HepG2 (cell line): ENCODE results near the gene CIAPIN1. TPM values are rescaled to one million over a fixed set of nuclear protein-coding genes. Genes with fewer than 3 reads are reported as not detected.

ENCODE experiments used
- ATAC-seq: fragments of 200-7000 bp; cut with Tn5 transposase; 3 replicates; pipeline ENCODE4 v1.9.1; 2020; ENCODE audit warnings: mild to moderate bottlenecking, moderate library complexity
- BruUV-seq: library from RNA; stranded (reverse); fragments of 400-500 nt; replicated peaks from 2 replicates; lab custom pipeline; 2021; lab: Mats Ljungman, UMichigan
- CTCF ChIA-PET: fragments of 300-600 bp; formaldehyde crosslinking; extraction: SDS; loops from one replicate; lab custom pipeline; 2021; ENCODE audit warnings: low total read pairs, inconsistent platforms, low intra/inter-chr PET ratio; lab: Yijun Ruan, JAX
- POLR2A ChIA-PET: fragments of 350-600 bp; sonication (Branson Sonifier 250); formaldehyde crosslinking; loops from one replicate; lab custom pipeline; 2020; ENCODE audit warnings: antibody characterized with exemption, inconsistent platforms; lab: Yijun Ruan, JAX
- DNase-seq: peaks from one replicate; pipeline ENCODE4 v3.0.0-alpha.2; 2015; ENCODE audit warnings: low spot score
- FAIRE-seq: peaks from 3 replicates; lab custom pipeline; 2011; peaks lifted over from hg19 to GRCh38; lab: Jason Lieb, UNC
- H2AFZ ChIP-seq: one replicate; pipeline ENCODE4 v1.6.1; 2011; ENCODE audit warnings: low read length, inconsistent platforms
- H3K27ac ChIP-seq: fragments of 300-600 bp; 3 replicates; pipeline ENCODE4 v1.8.0; 2011; ENCODE audit warnings: mixed run types, mild to moderate bottlenecking, mixed read lengths, low read length, inconsistent platforms; ENCODE audit not compliant: insufficient read depth; ENCODE audit errors: extremely low read length
- H3K27me3 ChIP-seq, 2 experiments: fragments of 200-600 bp in 1 of 2; 2 replicates in 1 of 2; 3 replicates in 1 of 2; pipeline versions ENCODE4 v1.6.0 to v1.8.0; 2011; ENCODE audit warnings: low read length in 2 of 2, mild to moderate bottlenecking in 2 of 2, moderate library complexity in 2 of 2, inconsistent platforms in 1 of 2; ENCODE audit not compliant: insufficient read depth in 2 of 2, control insufficient read depth in 1 of 2
- H3K36me3 ChIP-seq, 2 experiments: fragments of 200-600 bp in 1 of 2; replicated peaks in 1 of 2; 2 replicates in 1 of 2; 3 replicates in 1 of 2; pipeline versions ENCODE4 v1.5.1 to v1.8.0; 2011; ENCODE audit warnings: low read length in 2 of 2, inconsistent platforms in 1 of 2; ENCODE audit not compliant: insufficient read depth in 2 of 2, control insufficient read depth in 1 of 2
- H3K4me1 ChIP-seq: 2 replicates; pipeline ENCODE4 v1.5.1; 2012; ENCODE audit warnings: low read length, inconsistent platforms; ENCODE audit not compliant: insufficient read depth
- H3K4me2 ChIP-seq: 2 replicates; pipeline ENCODE4 v1.6.0; 2011; ENCODE audit warnings: low read depth, low read length, inconsistent platforms
- H3K4me3 ChIP-seq, 3 experiments: fragments of 200-600 bp in 1 of 3; sonication (generic), shearing (Covaris generic) in 1 of 3; replicated peaks in 1 of 3; 2 replicates each; pipeline ENCODE4 v1.5.1; 2011 to 2016; ENCODE audit warnings: low read length in 3 of 3, inconsistent platforms in 2 of 3, low read depth in 2 of 3, mild to moderate bottlenecking in 2 of 3, control low read depth in 1 of 3, mixed read lengths in 1 of 3; ENCODE audit not compliant: insufficient read depth in 1 of 3
- H3K79me2 ChIP-seq: one replicate; pipeline ENCODE4 v1.6.1; 2011; ENCODE audit warnings: low read length, inconsistent platforms; ENCODE audit not compliant: insufficient read depth
- H3K9ac ChIP-seq: 2 replicates; pipeline ENCODE4 v1.6.0; 2011; ENCODE audit warnings: mild to moderate bottlenecking, low read depth, low read length, inconsistent platforms; ENCODE audit not compliant: insufficient read depth
- H3K9me3 ChIP-seq: 2 replicates; pipeline ENCODE4 v1.5.1; 2012; ENCODE audit warnings: mild to moderate bottlenecking, low read length
- H4K20me1 ChIP-seq: 2 replicates; pipeline ENCODE4 v1.6.0; 2011; ENCODE audit warnings: inconsistent platforms, mild to moderate bottlenecking, low read length, moderate library complexity; ENCODE audit not compliant: insufficient read depth
- FLYWCH1 ChIP-seq: sonication (generic); formaldehyde crosslinking; IDR thresholded peaks from 2 replicates; pipeline ENCODE4 v1.8.1; 2023; ENCODE audit warnings: mild to moderate bottlenecking, missing genetic modification reagents
- FOSL2 ChIP-seq: sonication (generic); formaldehyde crosslinking; IDR thresholded peaks from 2 replicates; pipeline ENCODE4 v1.4.0; 2020; ENCODE audit warnings: missing genetic modification reagents
- HNRNPLL ChIP-seq: fragments of 200-400 bp; formaldehyde crosslinking; IDR thresholded peaks from 2 replicates; pipeline ENCODE4 v1.6.1; 2017; ENCODE audit warnings: mild to moderate bottlenecking, low read depth, low read length; ENCODE audit not compliant: poor library complexity, severe bottlenecking
- MEIS1 ChIP-seq: sonication (generic); formaldehyde crosslinking; IDR thresholded peaks from 2 replicates; pipeline ENCODE4 v1.9.0; 2021; ENCODE audit warnings: mild to moderate bottlenecking, missing genetic modification reagents, moderate library complexity, borderline replicate concordance
- POLR2G ChIP-seq: fragments of 200-400 bp; formaldehyde crosslinking; IDR thresholded peaks from 2 replicates; pipeline ENCODE4 v1.6.1; 2018; ENCODE audit warnings: mild to moderate bottlenecking, low read depth, low read length, moderate library complexity
- RBFOX2 ChIP-seq: fragments of 200-400 bp; formaldehyde crosslinking; IDR thresholded peaks from 2 replicates; pipeline ENCODE4 v1.6.1; 2017; ENCODE audit warnings: low read depth, mild to moderate bottlenecking, low read length
- ZNF589 ChIP-seq: sonication (generic); formaldehyde crosslinking; conservative IDR thresholded peaks from 2 replicates; pipeline ENCODE4 v1.8.0; 2022; ENCODE audit warnings: mild to moderate bottlenecking, moderate library complexity, missing genetic modification reagents
- ZNF652 ChIP-seq: IDR thresholded peaks from 2 replicates; pipeline ENCODE4 v1.6.1; 2016; ENCODE audit warnings: low read depth, borderline replicate concordance
- WGBS: methylation state at CpG from one replicate; pipeline ENCODE4 v1.1.6; 2017; ENCODE audit warnings: low lambda C conversion rate; 5-methylcytosine and 5-hydroxymethylcytosine counted together
- in situ Hi-C: cut with HindIII; loops from 2 replicates; pipeline ENCODE4 v1.10.0; 2017; ENCODE audit warnings: low pct_unique_long_range_greater_than_20kb; ENCODE audit not compliant: extremely low pct_ligation_motif_present
- intact Hi-C: fragments of 100-400 bp; cut with micrococcal nuclease; formaldehyde crosslinking; loops from one replicate; pipeline ENCODE4 v1.10.0; 2022; ENCODE audit not compliant: unreplicated experiment
- polyA plus RNA-seq, 8 experiments: library from polyadenylated mRNA; depleted of rRNA in 3 of 8; stranded (reverse) in 7 of 8; unstranded in 1 of 8; fragments of >200 nt; fragmentation: Illumina TruSeq in 4 of 8; extraction: Trizol in 4 of 8; gene quantifications; 2 replicates each; pipeline versions ENCODE4 v1.2.1 to v1.2.3, GENCODE V29; 2011 to 2016; ENCODE audit warnings: low read depth in 4 of 8, missing spikeins in 1 of 8, mixed read lengths in 1 of 8; ENCODE audit not compliant: insufficient read depth in 1 of 8
- total RNA-seq, 5 experiments: library from RNA; depleted of rRNA; stranded (reverse); fragments of >200 nt; fragmentation: Illumina TruSeq; extraction: Trizol; gene quantifications; 2 replicates each; pipeline ENCODE4 v1.2.3, GENCODE V29; 2016; ENCODE audit warnings: low read depth in 1 of 5
- TF ChIP-seq, protein P1 (sequence below): sonication (generic); formaldehyde crosslinking; conservative IDR thresholded peaks from 2 replicates; pipeline ENCODE4 v1.8.0; 2022; ENCODE audit warnings: low read depth, missing genetic modification reagents
- TF ChIP-seq, protein P2 (sequence below): sonication (generic); formaldehyde crosslinking; IDR thresholded peaks from 2 replicates; pipeline ENCODE4 v1.4.0; 2020; ENCODE audit warnings: mild to moderate bottlenecking, missing genetic modification reagents

Gene CIAPIN1
- total and polyA plus RNA-seq, 2 of the 13 experiments (the other 11 are each of a cell fraction or from before 2014, with no cell fraction given): 69.3 to 89.7 TPM

DNA sequence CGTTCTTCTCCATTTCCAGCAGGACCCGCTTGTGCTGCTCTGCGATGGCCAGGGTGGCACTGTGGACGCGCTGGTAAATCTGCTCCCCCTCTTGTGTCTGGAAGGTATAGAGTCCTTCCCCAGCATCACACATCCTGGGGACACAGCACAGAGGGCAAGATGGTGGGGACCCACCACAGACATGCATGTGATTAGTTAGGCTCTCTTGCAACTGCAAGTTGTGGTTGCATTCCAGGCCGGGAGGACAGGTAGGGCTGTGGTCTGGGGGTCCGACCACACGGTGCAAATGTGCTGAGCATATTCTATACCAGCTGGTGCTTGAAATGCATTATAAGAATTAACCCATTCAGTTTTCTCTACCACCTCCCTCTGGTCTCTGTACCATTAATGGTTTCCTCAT lies 26.7 kb upstream of the CIAPIN1 start:
- Histone ChIP-seq H3K9ac (no peak overlapping the region), H2AFZ (no peak overlapping the region), H4K20me1 (peaks cover 8% of the 10 kb centered on the region; the same call in 1 of the 2 replicates), H3K4me1 (peaks cover 79% of the 10 kb centered on the region), H3K79me2 (peaks cover 4% of the 10 kb centered on the region), H3K27me3 (no peaks in the 10 kb centered on the region), H3K27ac (no peak overlapping the region), H3K4me3 (no peak overlapping the region), H3K9me3 (no peaks in the 10 kb centered on the region), H3K4me2 (no peak overlapping the region), H3K36me3 (peaks cover 34 to 56% of the 10 kb centered on the region in 2 experiments)
- 0 out of 2 replicates have a peak, but pooled peaks have one; percentile 11 for TF ChIP-seq ZNF652
- TF ChIP-seq, protein P1, sequence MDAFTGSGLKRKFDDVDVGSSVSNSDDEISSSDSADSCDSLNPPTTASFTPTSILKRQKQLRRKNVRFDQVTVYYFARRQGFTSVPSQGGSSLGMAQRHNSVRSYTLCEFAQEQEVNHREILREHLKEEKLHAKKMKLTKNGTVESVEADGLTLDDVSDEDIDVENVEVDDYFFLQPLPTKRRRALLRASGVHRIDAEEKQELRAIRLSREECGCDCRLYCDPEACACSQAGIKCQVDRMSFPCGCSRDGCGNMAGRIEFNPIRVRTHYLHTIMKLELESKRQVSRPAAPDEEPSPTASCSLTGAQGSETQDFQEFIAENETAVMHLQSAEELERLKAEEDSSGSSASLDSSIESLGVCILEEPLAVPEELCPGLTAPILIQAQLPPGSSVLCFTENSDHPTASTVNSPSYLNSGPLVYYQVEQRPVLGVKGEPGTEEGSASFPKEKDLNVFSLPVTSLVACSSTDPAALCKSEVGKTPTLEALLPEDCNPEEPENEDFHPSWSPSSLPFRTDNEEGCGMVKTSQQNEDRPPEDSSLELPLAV (CRISPR knock-in tag): no peak
- in situ Hi-C loops (no loop called here), intact Hi-C loops (no loop called here)
- ATAC-seq (no peak), DNase-seq (no peak), FAIRE-seq (no peak)
- POLR2A ChIA-PET: interaction anchor here (1.0 to 5.6 kb wide), 2 partner anchors 8 to 27 kb away, joined by 3 to 147 read pairs; partner anchors contain the start of genes CIAPIN1 and COQ9
- no TSS peak for BruUV-seq
- WGBS: 98% methylated on average over 8 of the region's 8 CpGs
- CTCF ChIA-PET: no interaction called here

DNA sequence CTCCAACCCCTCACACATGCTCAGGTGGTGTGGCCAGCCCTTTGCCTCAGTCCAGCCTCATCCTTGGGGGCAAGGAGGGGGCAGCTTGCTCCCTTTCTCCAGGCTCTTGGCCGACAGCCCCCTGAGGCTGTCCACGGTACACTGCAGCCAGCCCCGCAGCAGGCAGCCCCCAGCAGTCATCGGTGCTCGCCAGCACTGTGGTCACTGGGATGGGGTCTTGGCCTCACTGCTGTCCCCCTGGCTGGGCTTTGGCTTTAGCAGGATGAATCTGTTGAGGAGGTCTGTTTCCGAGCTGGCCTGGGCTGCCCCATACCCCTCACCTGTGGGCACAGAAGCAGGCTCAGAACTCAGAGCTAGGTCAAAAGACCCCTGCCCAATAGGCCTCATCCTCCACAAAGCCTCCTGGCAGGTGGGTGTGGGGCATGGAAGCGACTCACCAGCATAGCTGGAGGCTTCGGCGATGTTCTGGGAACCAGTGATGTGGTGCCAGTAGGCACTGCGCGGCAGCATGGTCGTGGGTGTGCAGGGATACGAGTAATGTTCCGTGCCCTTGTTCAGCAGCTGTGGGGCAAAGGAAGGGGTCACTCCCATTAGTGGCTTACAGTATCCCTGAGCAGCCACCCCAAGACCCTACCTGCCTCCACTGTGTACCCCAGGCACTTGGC lies 26.1 kb upstream of the CIAPIN1 start:
- Histone ChIP-seq H3K9me3 (no peaks in the 10 kb centered on the region), H3K36me3 (peaks cover 38 to 62% of the 10 kb centered on the region in 2 experiments), H3K79me2 (peaks cover 4% of the 10 kb centered on the region), H3K4me3 (no peak overlapping the region), H3K9ac (no peak overlapping the region), H3K4me1 (peaks cover 73% of the 10 kb centered on the region), H3K27me3 (no peaks in the 10 kb centered on the region), H2AFZ (no peak overlapping the region), H3K27ac (peak overlapping the region; percentile 82), H4K20me1 (peaks cover 8% of the 10 kb centered on the region; the same call in 1 of the 2 replicates), H3K4me2 (no peak overlapping the region)
- in situ Hi-C loops: no loop called here
- ChIA-PET CTCF (no interaction called here), POLR2A (interaction anchor here (0.8 to 5.6 kb wide), 8 partner anchors 8 to 49 kb away, joined by 3 to 147 read pairs (median 22); partner anchors contain the start of genes CIAPIN1, COQ9, DOK4 and POLR2C)
- no peak for FAIRE-seq
- no TSS peak for BruUV-seq
- DNase-seq: no peak
- 100% methylated on average over 9 of the region's 14 CpGs for WGBS
- intact Hi-C loops: no loop called here
- ATAC-seq: no peak
- peak; percentile 64 for TF ChIP-seq RBFOX2
- TF ChIP-seq POLR2G: peak; percentile 3; the same call in 1 of the 2 replicates
- TF ChIP-seq FOSL2 (CRISPR knock-in tag): no peak
- peak; percentile 14 for TF ChIP-seq HNRNPLL
- TF ChIP-seq FLYWCH1 (CRISPR knock-in tag): 0 out of 2 replicates have a peak, but pooled peaks have one; percentile 10
- 0 out of 2 replicates have a peak, but pooled peaks have one; percentile 34 for TF ChIP-seq ZNF589 (CRISPR knock-in tag)
- TF ChIP-seq MEIS1: peak; percentile 25; the same call in 1 of the 2 replicates
- TF ChIP-seq, protein P2, sequence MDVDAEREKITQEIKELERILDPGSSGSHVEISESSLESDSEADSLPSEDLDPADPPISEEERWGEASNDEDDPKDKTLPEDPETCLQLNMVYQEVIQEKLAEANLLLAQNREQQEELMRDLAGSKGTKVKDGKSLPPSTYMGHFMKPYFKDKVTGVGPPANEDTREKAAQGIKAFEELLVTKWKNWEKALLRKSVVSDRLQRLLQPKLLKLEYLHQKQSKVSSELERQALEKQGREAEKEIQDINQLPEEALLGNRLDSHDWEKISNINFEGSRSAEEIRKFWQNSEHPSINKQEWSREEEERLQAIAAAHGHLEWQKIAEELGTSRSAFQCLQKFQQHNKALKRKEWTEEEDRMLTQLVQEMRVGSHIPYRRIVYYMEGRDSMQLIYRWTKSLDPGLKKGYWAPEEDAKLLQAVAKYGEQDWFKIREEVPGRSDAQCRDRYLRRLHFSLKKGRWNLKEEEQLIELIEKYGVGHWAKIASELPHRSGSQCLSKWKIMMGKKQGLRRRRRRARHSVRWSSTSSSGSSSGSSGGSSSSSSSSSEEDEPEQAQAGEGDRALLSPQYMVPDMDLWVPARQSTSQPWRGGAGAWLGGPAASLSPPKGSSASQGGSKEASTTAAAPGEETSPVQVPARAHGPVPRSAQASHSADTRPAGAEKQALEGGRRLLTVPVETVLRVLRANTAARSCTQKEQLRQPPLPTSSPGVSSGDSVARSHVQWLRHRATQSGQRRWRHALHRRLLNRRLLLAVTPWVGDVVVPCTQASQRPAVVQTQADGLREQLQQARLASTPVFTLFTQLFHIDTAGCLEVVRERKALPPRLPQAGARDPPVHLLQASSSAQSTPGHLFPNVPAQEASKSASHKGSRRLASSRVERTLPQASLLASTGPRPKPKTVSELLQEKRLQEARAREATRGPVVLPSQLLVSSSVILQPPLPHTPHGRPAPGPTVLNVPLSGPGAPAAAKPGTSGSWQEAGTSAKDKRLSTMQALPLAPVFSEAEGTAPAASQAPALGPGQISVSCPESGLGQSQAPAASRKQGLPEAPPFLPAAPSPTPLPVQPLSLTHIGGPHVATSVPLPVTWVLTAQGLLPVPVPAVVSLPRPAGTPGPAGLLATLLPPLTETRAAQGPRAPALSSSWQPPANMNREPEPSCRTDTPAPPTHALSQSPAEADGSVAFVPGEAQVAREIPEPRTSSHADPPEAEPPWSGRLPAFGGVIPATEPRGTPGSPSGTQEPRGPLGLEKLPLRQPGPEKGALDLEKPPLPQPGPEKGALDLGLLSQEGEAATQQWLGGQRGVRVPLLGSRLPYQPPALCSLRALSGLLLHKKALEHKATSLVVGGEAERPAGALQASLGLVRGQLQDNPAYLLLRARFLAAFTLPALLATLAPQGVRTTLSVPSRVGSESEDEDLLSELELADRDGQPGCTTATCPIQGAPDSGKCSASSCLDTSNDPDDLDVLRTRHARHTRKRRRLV (CRISPR knock-in tag): no peak
